Measurements from ENCODE around the gene TBX1.

The TBX1 gene

DNA sequence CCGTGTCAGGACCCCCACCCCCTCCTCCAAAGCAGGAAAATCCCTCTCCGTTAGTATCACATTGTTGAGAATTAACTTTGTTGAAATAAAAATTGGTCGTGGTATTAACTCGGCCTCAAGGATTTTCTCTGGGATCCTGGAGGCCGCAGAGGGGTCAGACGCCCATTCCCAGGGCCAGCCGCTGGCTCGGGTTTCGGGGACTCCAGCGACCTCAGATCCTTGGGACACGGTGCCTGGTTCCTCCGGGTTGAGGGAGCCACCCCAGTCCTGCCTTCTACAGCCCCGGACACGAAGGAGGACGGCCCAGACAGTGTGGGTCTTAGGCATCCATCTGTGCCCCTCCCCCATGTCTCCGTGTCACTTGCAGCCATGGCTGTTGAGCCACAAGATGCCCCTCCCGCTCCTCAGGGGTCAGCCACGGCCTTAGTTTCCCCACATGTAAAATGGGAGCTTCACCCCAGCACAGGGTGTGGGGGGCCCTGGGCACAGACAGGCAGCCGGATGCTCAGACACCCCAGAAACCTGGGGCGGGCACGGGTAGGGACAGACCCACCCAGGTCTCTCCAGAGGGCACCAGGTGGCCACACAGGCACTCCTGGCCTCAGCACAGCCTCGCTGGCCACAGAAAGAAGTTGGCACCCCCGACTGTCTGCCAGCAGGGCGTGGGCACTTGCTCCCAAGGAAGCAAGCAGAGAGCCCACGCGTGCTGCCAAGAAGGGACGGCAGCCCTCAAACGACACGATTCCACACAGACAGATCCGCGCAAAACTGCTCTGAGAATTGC, 21.7 kb upstream of the TBX1 start:
- no peak for DNase-seq

DNA sequence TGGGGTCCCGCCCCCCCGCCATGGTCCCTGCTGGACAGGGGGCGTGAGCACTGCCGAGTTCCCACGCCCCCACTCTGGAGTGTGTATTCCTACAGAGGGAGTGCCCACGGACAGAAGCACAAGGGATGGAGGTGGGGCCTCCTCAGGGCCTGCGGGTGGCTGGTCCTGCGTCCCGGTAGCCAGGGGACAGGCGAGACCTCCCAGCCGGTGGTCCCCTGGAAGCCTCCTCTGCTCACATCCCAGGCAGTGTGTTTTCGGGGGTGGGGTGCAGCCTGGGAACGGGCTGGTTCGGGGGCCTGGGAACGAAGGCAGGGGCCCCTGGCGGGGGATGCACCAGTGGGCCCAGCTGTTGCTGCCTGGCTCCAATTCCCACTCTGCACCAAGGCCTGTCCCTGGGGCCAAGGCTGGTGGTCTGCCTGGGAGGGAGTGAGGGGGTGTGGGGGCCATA, 21.1 kb upstream of the TBX1 start:
- DNase-seq: no peak

DNA sequence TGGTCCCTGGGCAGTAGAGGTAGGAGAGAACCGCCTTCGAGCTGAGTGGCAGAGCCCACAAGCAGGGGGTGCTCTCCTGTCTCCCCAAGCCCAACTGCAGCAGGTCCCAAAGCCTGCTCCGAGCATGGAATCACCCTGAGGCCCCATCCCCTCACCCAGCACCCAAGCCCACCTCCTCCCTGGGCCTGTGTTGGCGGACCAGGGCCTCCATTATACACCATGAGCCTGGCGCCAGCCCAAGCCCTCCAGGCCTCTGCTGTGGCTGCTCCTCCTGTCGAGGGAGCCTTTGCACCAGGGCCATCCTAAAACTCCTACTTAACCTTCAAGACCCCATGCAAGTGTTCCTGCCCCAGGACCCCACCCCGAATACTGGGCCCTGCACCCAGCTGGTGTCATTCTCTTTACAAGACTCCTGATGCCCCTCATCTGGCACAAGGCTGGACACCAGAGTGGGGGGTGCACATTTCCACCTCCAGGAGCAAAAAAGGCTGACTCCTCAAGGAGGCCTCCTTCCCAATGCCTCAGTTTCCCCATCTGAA, 20.6 kb upstream of the TBX1 start:
- no peak for DNase-seq

DNA sequence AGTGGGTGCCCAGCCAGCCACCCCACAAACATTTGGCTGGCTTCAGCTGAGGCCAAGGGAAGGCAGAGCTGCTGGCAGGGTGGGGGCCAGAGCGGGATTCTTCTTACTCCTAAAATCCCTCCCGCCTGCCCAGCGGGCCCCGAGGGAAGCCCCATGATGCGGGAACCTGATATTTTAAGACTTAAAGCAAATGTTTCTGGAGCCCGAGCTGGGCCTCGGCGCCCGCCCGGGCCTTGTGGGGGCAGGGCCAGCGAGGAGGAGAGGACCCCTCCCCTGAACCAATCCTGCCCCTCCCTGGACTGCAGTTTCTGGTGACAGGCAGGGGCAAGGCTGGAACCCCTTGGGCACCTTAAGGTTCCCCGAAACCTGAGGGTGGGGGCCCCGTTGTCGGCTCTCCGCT, 20.0 kb upstream of the TBX1 start:
- DNase-seq: no peak

DNA sequence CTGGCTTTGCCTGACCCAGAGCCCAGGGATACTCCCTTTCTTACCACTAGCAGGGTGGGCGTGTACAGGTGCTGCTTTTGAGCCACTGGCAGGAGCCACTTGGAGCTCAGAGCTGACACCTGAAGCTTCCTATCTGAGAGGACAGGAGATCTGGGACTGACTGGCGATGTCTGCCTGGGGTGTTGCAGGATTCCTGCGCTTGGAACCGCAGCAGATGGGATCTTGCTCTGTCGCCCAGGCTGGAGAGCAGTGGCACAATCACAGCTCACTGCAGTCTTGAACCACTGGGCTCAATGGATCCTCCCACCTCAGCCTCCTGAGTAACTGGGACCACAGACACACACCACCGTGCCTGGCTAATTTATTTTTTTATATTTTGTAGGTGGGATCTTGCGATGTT, 19.5 kb upstream of the TBX1 start:
- no peak for DNase-seq

- DNase-seq: no peak
These were observed 18.2 kb upstream of the TBX1 start for GRCh38 chr22:19742160-19743066.

DNA sequence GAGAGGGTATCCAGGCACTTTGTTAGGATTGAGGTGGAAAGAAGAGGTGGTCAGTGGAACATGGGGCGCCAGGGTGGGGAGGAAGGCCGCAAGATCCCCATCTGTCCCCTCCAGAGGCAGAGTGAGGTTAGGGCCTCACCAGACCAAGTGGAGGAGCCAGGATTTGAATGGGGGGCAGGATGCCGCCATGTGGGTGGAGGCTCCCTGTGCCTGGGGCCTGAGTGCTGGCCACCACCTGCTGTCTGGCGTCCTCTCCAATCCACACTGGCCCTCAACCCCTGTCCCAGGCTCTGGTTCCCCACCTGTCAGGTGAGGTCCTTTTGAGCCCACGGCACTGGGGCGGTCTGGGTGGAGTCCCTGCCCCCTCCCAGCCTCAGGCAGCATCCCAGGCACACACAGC, 17.5 kb upstream of the TBX1 start:
- no peak for DNase-seq

DNA sequence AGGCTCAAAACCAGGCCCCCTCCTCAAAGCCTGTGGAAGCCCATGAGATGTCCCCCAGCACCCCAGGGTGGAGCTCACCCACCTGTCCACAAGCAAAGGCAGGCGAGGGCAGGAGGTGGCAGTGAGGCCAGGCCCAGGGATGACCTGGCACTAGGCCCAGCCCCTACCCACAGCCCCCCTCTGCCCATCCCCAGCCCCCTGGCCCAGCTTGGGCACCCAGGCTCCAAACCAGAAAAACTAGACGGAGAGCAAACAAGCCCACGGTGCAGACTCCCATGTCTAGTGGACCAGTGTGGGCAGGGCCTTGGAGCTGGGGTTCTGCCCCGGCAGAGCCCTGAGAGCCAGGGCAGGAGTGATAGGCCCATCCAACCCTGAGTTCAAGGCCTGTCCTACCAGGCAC, 16.9 kb upstream of the TBX1 start:
- no peak for DNase-seq

GRCh38 chr22:19744350-19745006, 16.1 kb upstream of the TBX1 start:
- DNase-seq: no peak

GRCh38 chr22:19745155-19746101, 15.2 kb upstream of the TBX1 start:
- DNase-seq: no peak

- DNase-seq: no peak
These were observed 13.9 kb upstream of the TBX1 start for GRCh38 chr22:19746726-19747125.

DNA sequence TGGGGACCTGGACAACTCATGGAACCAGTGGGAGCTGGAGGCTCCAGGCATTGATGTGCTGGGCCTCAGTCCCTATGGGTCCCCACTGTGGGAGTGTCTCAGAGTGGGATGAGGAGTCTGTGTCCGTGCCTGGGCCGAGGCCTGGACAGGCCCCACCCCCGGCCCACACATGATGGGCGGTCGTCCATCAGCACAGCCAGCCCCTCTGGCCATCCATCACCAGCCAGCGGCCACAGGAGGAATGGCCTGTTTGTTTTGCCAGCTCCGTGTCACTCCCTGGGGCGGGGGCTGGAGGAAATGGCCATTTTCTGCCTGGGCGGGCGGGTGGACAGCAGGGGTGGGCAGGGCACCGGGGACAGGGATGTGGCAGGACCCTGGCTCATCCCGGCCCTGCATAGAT, 13.0 kb upstream of the TBX1 start:
- DNase-seq: no peak

GRCh38 chr22:19748139-19748538, 12.4 kb upstream of the TBX1 start:
- DNase-seq: no peak

- no peak for DNase-seq
These were observed 11.4 kb upstream of the TBX1 start for GRCh38 chr22:19748991-19749664.

DNA sequence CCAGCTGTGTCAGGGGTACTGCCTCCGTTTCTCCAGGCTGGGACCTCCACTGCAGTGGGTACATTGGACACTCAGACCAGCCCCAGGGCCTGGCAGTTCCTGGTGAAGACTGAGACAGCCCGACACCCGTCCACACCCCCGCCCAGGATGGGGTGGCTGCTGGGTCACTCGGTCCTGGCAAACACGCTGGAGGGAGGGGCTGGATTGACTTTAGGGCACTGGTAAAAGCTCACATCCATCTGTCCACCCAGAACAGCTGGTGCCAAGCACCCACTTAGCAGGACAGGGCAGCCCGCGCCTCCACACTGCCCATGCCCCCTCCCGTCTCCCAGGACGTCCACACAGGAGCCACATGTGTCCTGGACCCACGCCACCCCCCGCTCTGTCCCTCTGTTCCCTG, 10.7 kb upstream of the TBX1 start:
- DNase-seq: no peak

GRCh38 chr22:19750507-19751490, 9.8 kb upstream of the TBX1 start:
- DNase-seq: no peak

DNA sequence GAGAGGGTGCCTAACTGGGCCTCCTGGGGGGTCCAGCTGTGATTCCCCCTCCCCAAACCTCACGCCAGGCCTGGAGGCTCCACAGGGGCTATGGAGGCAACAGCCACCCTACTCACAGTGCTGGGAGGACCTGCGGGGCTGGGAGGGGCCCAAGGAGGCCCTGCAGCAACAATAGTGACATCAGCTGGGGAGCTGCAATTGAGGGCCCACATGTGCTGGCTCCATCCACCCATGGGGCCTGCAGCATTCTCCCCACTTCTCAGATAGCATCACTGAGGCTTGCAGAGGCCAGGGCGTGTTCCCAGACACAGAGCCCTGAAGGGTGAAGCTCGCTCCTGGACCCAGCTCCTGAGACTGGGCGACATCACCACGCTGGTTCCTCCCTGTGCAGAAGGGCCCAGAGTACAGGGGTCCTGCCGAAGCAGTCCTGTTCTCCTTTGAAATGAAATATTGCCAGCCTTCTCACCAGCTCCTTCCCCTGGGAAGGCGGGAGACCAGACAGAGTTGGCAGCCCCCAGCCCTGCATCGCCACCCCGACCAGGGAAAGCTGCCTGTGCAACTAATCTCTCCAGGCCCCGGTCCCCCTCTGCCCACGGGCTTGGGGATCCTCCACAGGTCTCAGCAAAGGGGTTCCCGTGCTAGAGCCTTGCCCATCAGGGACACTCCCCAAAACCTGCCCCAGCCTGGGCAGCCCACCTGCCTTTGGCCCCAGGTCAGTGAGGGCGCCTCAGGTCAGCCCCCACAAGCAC, 8.9 kb upstream of the TBX1 start:
- no peak for DNase-seq

- no peak for DNase-seq
These were observed 7.3 kb upstream of the TBX1 start for GRCh38 chr22:19753090-19753842.

All from bone marrow (tissue), 2 donors.